Natural killer cell (primary cell): ENCODE measurements around the gene EHD4. TPM values are rescaled to one million over a fixed set of nuclear protein-coding genes. Genes with fewer than 3 reads are reported as not detected.

Experiments
- ATAC-seq, 3 donors: fragments of 150-1000 bp in 2 of 3; fragments of 200-7000 bp in 1 of 3; cut with Tn5 transposase; 1 replicate in 1 of 3; 2 replicates in 2 of 3; pipeline ENCODE4 v1.10.0; 2021; ENCODE audit warnings: mild to moderate bottlenecking in 2 of 3, moderate library complexity in 2 of 3
- DNase-seq, 2 donors: peaks; one replicate each; pipeline versions ENCODE4 v3.0.0 to v3.0.0-alpha.2; 2013 to 2021; ENCODE audit warnings: mixed read lengths in 1 of 2
- H3K27ac ChIP-seq: one replicate; pipeline ENCODE4 v1.5.1; 2013; ENCODE audit warnings: mild to moderate bottlenecking, low read length
- H3K27me3 ChIP-seq: one replicate; pipeline ENCODE4 v1.6.1; 2013; ENCODE audit warnings: low read length; ENCODE audit not compliant: control insufficient read depth, insufficient read depth
- H3K36me3 ChIP-seq: one replicate; pipeline ENCODE4 v1.6.1; 2013; ENCODE audit warnings: low read length; ENCODE audit not compliant: control insufficient read depth, insufficient read depth
- H3K4me1 ChIP-seq: one replicate; pipeline ENCODE4 v1.6.1; 2013; ENCODE audit warnings: low read length; ENCODE audit not compliant: control insufficient read depth, insufficient read depth
- H3K4me3 ChIP-seq: one replicate; pipeline ENCODE4 v1.5.1; 2013; ENCODE audit warnings: low read length
- H3K9me3 ChIP-seq: one replicate; pipeline ENCODE4 v1.6.1; 2013; ENCODE audit warnings: low read length; ENCODE audit not compliant: control insufficient read depth, insufficient read depth
- H3K27ac Mint-ChIP-seq, 2 donors: one replicate each; pipeline ENCODE4 v1.8.0; 2022; ENCODE audit warnings: mild to moderate bottlenecking in 2 of 2, mixed read lengths in 2 of 2, moderate library complexity in 1 of 2
- H3K27me3 Mint-ChIP-seq, 2 donors: one replicate each; pipeline ENCODE4 v1.8.0; 2022; ENCODE audit warnings: low read depth in 2 of 2, mixed read lengths in 2 of 2
- H3K36me3 Mint-ChIP-seq: one replicate; pipeline ENCODE4 v1.8.0; 2022; ENCODE audit warnings: mixed read lengths
- H3K4me1 Mint-ChIP-seq, 2 donors: one replicate each; pipeline ENCODE4 v1.8.0; 2022; ENCODE audit warnings: mixed read lengths in 2 of 2
- H3K4me3 Mint-ChIP-seq: one replicate; pipeline ENCODE4 v1.8.0; 2022; ENCODE audit warnings: mild to moderate bottlenecking, moderate library complexity, mixed read lengths
- H3K9me3 Mint-ChIP-seq, 2 donors: one replicate each; pipeline ENCODE4 v1.8.0; 2022; ENCODE audit warnings: mixed read lengths in 2 of 2
- CTCF ChIP-seq: fragments of 200-600 bp; IDR thresholded peaks from one replicate; pipeline ENCODE4 v1.8.0; 2022; ENCODE audit warnings: antibody characterized with exemption
- WGBS: methylation state at CpG from one replicate; pipeline ENCODE4 v1.1.7; 2013; ENCODE audit warnings: missing lambda C conversion rate; ENCODE audit not compliant: insufficient coverage; 5-methylcytosine and 5-hydroxymethylcytosine counted together
- intact Hi-C: fragments of 100-400 bp; cut with micrococcal nuclease; formaldehyde crosslinking; loops from one replicate; pipeline ENCODE4 v1.14.2; 2022
- total RNA-seq, 4 donors: library from RNA; stranded (reverse); fragments of 120-200 nt in 1 of 4; gene quantifications; one replicate each; pipeline versions ENCODE4 v1.2.3 to v1.2.4, GENCODE V29; 2013 to 2022

Gene EHD4
- total RNA-seq, 3 donors from 2014 or later (not counting 1 experiment from before 2014, with no cell fraction given): 28.4 to 34.6 (median 31.7) TPM

GRCh38 chr15:41858756-41859155 is 113.6 kb downstream of the EHD4 start:
- no peak for TF ChIP-seq CTCF
- H3K4me1 Mint-ChIP-seq: no peaks in the 10 kb centered on the region
- Histone ChIP-seq H3K4me1 (peaks cover 16% of the 10 kb centered on the region), H3K36me3 (no peaks in the 10 kb centered on the region), H3K4me3 (no peak overlapping the region), H3K27me3 (no peaks in the 10 kb centered on the region), H3K27ac (no peak overlapping the region), H3K9me3 (no peaks in the 10 kb centered on the region)
- no peaks in the 10 kb centered on the region for H3K36me3 Mint-ChIP-seq
- no peaks in the 10 kb centered on the region for H3K27me3 Mint-ChIP-seq
- H3K4me3 Mint-ChIP-seq: no peak overlapping the region
- 94% methylated on average over 15 of the region's 15 CpGs for WGBS
- no peaks in the 10 kb centered on the region for H3K9me3 Mint-ChIP-seq
- intact Hi-C loops: no loop called here
- DNase-seq (no peak), ATAC-seq (no peak)
- H3K27ac Mint-ChIP-seq: no peak overlapping the region

DNA sequence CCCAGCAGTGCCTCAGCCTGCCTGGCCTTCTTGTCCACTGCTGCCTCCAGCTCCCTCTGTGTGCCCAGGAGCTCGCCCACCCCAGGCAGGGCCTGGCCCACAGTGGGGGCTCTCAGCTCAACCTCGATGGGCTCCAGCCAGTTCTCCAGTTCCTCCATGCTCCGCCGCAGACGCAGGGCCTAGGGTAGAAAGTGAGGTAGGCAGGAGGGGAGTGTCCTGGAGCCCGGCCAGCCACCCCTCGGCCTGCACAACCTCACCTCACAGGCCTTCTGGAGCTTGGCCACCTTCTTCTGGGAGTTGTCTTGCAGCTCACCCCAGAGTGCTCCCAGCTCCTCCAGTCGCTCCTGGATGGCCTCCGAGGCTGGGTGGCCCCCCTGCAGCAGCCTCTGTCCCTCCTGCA is 115.0 kb downstream of the EHD4 start:
- no peak overlapping the region for H3K4me3 ChIP-seq
- no peak overlapping the region for H3K27ac Mint-ChIP-seq
- H3K27me3 ChIP-seq: no peaks in the 10 kb centered on the region
- no peak for TF ChIP-seq CTCF
- DNase-seq: no peak
- no peaks in the 10 kb centered on the region for H3K36me3 Mint-ChIP-seq
- intact Hi-C loops: no loop called here
- no peaks in the 10 kb centered on the region for H3K9me3 ChIP-seq
- WGBS: 87% methylated on average over 9 of the region's 9 CpGs
- H3K4me1 Mint-ChIP-seq: no peaks in the 10 kb centered on the region
- H3K4me3 Mint-ChIP-seq: no peak overlapping the region
- H3K27ac ChIP-seq: no peak overlapping the region
- no peaks in the 10 kb centered on the region for H3K27me3 Mint-ChIP-seq
- peaks cover 6% of the 10 kb centered on the region for H3K4me1 ChIP-seq
- no peaks in the 10 kb centered on the region for H3K9me3 Mint-ChIP-seq
- no peak for ATAC-seq
- no peaks in the 10 kb centered on the region for H3K36me3 ChIP-seq

GRCh38 chr15:41856716-41857115 is 115.6 kb downstream of the EHD4 start:
- no peak for TF ChIP-seq CTCF
- no peaks in the 10 kb centered on the region for H3K36me3 ChIP-seq
- peaks cover 6% of the 10 kb centered on the region for H3K4me1 ChIP-seq
- ATAC-seq (no peak), DNase-seq (no peak)
- Mint-ChIP-seq H3K27me3 (no peaks in the 10 kb centered on the region), H3K36me3 (no peaks in the 10 kb centered on the region), H3K4me3 (no peak overlapping the region), H3K27ac (no peak overlapping the region), H3K9me3 (no peaks in the 10 kb centered on the region), H3K4me1 (no peaks in the 10 kb centered on the region)
- 95% methylated on average over 12 of the region's 12 CpGs for WGBS
- H3K27me3 ChIP-seq: no peaks in the 10 kb centered on the region
- intact Hi-C loops: no loop called here
- H3K9me3 ChIP-seq: no peaks in the 10 kb centered on the region
- H3K27ac ChIP-seq: no peak overlapping the region
- no peak overlapping the region for H3K4me3 ChIP-seq

DNA sequence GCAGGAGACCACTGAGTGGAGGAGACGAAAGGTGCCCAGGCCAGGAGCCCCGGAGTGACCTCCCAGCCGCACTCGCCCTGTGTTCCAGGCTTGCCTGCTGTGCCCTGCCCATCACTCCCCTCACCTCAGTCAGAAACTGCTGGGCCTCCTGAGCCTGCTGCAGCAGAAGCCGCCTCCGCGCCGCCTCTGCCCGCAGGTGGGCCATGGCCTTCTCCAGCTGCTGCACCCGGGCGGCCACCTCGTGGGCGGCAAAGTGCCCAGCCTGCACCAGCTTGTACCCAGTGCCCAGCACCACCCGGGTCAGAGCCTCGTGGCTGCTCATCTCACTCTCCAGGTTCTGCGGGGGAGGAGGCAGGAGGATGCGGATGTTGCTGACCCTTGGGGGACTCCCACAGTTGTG is 116.1 kb downstream of the EHD4 start:
- ATAC-seq (no peak), DNase-seq (no peak)
- no peak overlapping the region for H3K27ac ChIP-seq
- H3K4me3 Mint-ChIP-seq: no peak overlapping the region
- no peak overlapping the region for H3K27ac Mint-ChIP-seq
- no peak overlapping the region for H3K4me3 ChIP-seq
- intact Hi-C loops: no loop called here
- H3K4me1 Mint-ChIP-seq: no peaks in the 10 kb centered on the region
- no peaks in the 10 kb centered on the region for H3K27me3 Mint-ChIP-seq
- no peaks in the 10 kb centered on the region for H3K36me3 Mint-ChIP-seq
- H3K27me3 ChIP-seq: no peaks in the 10 kb centered on the region
- H3K9me3 ChIP-seq: no peaks in the 10 kb centered on the region
- no peak for TF ChIP-seq CTCF
- no peaks in the 10 kb centered on the region for H3K9me3 Mint-ChIP-seq
- peaks cover 6% of the 10 kb centered on the region for H3K4me1 ChIP-seq
- WGBS: 93% methylated on average over 17 of the region's 17 CpGs
- H3K36me3 ChIP-seq: no peaks in the 10 kb centered on the region
